HG02798 (cell line): ENCODE results near the gene HEY2.

Experiments
- ATAC-seq: cut with Tn5 transposase; IDR thresholded peaks from one replicate; pipeline ENCODE4 v1.9.1; 2021; ENCODE audit warnings: mild to moderate bottlenecking; ENCODE audit not compliant: unreplicated experiment, poor library complexity

The HEY2 gene

DNA sequence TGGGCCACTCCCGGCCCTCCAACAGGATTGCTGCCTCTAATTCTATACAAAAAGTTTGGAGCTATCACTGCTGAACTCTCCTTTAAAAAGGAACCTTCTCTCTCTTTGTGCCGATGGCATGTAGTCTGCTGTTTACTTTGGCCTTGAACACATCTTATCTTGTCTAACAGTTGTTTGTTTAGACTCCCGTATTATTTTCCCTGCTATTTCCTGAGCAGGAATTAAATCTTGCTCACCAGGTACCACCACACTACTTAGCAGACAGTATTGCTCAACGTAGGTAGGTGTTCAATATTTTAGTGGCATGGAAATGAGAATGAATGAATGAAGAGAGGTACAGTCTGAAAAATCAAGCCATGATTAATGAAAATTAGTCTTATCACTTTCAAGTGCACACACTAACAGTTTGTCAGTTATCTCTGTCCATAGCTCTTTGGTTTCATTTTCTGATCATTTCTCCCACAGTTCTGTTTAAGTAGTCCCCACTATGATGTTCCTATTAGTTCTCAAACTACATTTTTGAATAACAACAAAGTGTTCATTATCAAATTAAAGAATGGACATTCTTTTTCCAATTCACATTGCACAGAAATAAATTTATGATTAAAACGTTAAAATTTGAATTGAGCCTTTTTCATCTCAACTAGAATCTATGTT is 6.8 kb upstream of the HEY2 start:
- no peak for ATAC-seq

DNA sequence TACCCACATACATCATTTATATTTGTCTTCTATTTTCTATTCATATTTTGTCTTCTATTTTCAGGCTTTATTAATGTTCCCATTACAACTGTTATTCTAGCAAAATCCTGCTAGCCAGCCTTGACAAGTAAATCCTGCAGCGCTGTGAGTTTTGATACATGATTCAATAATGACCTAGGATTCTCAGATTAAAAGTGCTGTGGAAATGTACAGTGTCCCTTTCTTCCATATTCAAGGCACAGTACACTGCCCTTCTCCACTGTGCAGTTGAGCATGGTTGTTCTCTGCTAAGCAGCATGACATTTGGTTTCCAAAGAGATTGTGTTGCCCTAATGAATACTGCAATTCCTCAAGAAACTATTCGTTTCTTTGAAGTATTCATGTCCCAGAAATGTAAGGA is 5.8 kb upstream of the HEY2 start:
- no peak for ATAC-seq

DNA sequence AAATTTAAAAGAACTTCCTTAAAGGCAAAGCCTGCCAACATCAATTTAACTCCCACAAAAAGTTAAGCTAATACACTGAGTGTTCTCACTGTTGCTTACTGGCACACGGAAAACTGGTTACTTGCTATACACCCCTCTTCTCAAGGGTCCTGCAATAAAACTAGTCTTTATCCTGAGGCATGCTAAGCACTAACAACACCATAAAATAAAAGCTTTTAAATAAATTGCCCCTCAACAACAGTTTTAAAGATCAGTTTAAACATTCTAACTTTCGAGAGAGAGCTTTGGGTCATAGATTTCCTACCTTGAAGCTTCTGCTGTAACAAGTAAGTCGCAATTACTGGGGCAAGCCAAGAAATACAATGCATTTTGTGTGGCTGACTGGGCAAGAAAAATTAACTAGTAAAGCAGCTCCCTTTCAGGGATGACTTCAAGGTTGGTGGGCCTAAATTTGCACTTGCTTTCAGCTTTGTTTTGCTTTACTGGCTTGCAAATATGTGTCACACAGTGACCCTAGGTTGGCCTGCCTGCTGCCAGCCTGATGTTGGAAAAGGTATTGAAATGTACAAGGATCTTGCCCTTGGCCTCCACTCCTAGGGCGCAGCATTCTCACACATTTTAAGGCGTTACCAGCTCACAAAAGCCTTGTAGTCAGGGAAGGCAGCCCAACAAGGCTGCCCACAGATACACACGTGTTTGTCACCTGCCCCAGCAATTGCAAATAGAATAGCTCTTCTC is 4.0 kb upstream of the HEY2 start:
- no peak for ATAC-seq

DNA sequence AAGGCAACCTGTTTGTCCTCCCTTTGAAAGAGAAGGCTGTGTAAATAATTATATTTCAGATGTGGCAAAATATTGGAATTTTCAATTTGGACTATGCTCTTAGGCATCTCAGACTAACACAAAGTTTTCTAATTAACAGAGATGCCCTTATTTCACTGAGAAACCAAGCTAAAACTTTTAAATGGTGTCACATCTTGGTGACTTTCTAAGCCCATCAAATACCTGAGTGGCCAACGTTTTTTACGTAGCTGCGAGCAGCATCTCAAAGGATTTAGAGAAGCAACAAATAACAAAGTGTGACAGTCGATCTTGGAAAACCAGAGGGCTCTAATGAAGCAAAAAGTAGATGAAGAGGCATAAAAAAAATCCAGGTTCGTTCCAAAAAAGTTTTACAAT is 3.4 kb upstream of the HEY2 start:
- ATAC-seq = no peak

DNA sequence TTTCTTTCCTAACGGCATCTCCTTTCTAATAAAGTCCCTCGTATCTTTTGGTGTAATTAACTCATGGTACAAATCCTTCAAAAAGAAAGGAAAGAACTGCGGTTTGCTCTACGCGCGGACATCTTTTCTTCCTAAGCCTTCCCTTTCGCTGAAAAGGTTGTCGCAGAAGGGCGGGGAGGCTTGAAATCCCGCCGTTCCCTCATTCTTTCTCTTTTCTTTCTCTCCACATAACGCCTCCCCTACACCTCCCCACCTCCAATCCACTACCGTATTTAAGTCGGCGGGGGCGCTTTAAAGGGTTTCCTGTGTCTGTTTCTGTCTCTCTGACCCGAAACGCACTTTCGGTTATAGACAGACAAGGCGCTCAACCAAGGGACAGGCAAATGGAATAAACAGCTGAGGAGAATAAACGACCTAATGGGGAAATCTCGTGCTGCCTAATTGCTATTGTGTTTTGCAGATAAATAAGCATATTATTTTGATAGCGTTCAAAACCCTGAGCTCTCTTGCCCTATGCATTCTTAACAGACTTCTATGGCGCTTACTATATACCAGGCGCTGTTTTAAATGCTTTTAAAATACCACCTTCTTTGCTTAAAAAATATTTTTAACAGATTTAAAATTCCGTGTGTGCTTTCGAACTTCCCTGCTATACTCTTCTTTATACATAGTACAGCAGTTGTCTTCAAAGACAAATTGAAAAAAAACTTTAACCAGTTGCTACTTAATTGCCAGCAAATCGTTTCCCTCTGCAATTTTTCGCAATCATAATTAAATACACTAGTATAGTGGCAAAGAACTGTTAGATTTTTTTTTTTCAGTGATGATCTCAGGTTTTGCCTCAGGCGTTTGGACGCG is 2.5 kb upstream of the HEY2 start:
- peak; percentile 56 for ATAC-seq

DNA sequence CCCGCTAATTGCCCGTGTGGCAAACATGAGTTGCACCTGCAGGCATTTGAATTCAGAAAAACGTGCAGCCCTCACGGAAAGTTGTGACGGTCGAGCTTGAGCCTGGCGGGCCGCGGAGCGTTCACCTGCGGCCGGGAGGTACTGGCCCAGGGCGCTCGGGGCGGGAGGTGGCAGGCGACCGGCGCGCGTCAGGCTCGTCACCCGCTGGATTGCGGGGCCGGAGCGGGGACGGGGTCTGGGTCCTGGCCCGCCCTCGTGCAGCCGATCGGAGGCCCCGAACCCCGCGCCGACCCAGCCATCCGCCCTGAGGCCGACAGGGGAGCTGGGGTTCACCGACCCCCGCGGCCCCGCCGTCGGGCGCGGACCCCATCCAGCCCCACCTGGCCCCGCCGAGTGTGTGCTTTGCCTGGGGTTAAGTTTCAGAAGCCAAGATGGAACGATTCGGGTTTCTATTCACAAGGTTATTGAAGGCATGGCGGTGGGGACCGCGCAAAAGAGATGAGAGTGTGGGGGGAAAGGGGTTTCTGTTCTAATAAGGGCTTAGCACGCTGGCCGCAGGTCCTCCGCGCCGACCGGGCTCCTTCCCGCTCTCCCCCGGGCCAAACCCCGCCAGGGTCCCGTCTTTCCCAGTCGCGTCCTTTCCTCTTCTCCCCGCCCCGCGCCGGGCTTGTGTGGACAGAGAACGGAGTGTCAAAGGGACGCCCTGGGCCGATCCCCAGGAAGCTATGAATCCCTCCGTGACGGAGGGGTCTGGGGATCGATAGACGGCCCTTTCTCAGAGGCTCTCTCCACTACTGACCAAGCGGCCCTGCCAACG is 1.6 kb upstream of the HEY2 start:
- peak; percentile 9 for ATAC-seq

DNA sequence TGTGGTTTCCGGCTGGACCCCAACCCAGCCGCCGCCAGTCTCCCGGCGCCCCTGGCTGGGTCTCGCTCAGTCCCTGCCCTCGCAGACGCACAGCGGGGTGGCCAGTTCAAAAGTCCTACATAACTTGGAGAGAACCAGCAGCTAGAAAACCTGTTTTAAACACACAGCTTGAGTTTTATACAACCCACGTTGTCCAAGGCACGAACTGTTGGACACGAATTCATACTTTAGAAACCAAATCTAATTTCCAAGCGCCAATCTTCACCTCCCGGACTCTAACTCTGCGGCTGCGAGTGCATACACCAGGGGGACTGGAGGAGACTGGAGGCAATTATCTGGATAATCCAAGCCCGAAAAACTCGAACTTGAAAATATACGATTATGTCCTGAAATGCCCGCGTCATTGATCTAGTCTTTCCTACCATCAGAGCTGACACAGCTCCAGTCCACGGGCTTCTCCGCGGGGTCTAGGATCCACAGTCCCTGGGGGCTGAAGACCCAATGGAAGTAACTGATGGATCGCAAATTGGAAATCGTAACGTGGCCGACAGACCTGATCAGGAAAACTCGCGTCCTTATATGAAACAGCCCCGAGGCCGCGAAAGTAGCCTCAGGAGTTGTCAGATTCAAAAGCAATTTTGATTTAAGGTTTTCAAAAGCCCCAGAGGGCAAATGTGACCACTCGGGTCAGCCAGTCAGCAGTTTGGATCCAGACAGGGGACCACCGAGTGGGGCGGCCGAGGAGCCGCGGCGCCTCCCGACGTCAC is 843 bp upstream of the HEY2 start:
- no peak for ATAC-seq

DNA sequence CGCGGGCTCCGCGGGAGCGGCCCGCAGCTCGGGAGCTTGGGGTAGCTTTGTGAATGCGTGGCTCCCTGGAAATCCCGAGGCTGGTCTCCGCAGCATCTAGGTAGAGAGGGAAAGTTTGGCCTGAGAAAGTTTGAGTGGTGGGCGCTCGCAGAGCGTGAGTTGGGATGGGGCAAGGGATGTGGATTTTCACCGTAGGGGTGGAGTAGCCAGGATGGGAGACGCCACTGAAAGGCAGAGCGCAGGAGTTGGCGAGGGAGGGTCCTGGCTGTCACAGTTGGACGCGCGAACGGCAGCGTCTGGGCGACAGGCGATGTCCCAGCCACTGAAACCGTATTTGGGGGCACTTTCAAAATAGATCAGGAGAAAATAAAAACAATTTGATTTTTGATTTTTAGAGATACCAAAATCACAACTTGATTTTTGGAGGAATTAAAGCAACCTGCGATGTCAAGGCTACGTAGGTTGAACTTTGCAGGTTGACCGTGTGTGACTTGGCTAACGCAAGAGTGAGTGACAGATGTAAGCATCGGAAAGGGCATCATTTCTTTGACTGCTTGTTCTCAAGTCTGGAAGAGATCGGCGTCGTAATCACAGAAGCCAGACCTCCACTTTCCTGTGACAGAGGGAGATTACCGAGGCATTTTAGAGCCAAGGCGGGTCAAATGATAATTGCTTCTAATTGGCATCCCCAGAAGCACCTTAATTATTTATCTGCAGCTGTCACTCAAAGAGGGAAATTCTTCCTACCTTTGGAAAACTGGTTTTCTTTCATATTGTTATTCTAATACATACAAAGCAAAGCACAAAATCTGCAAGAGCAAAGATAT is 646 bp downstream of the HEY2 start:
- ATAC-seq = no peak

DNA sequence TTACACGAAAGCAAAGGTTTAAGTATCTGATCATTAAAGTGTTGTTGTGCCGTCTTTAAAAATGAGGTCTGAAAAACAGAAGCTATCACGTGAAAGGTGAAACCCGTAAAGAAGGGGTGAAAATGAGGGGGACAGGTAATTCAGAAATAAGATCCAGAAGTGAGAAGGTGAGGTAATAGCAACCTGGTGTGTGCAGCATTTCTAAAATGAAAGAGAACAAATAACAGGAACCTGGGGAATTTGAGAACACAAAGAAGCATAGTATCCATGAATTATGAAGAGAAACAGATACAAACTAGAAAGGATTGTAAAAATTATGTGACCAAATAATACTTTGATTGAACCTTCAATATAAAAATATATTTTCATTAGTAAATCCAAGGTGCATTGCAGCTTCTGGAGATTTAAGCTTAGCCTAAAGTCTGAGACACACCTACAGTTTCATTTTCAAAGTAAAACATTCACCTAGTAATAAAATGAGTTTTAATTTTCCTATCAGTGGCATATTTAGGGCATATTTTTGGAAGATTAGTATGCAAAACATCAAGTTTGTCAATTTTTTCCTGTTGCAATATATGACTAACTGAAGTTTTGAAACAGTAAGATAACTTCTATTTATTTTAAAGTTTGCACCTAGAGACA is 1.4 kb downstream of the HEY2 start:
- ATAC-seq = no peak

DNA sequence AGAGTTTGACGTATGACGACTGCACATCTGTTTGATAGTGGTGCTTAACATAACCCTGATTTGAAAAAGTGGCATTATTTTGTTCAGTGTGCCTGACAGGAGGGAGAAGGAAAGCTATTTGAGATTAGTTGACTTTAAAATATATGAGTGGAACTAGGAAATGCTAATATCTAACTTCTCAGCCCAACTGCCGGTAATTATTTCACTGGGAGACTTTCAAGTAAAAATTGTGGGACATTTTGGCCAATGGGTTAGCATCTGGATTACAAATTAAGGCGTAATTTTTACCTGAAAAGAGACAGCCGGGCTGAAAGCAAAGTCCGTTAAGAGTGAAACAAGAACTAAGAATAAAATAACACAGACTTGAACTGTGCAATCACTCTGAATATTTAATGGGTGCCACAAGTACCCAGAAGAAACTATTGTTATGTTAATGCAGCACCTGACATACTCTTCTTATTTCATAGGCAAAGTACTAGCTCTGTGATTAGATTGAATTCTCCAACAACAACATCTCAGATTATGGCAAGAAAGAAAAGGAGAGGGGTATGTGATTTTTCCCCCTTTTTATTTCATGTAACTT is 2.0 kb downstream of the HEY2 start:
- no peak for ATAC-seq

DNA sequence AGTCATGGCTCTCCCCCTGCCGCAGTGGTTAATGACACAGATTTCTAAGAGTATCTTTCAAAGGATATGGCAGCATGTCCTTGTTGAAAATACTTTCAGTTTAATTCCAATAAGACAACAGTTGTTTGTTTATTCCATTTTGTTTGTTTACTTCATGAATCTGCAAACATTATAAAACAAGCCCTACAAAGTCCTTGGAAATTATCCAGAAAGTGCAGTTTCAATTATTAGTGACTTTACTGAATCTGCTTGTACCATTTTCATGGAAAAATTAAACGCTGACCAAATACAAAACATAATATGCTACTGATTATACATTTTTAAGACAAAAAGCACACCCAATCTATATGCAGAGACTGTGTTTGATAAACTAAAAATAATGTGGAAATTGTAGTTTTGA is 3.3 kb downstream of the HEY2 start:
- ATAC-seq = no peak

DNA sequence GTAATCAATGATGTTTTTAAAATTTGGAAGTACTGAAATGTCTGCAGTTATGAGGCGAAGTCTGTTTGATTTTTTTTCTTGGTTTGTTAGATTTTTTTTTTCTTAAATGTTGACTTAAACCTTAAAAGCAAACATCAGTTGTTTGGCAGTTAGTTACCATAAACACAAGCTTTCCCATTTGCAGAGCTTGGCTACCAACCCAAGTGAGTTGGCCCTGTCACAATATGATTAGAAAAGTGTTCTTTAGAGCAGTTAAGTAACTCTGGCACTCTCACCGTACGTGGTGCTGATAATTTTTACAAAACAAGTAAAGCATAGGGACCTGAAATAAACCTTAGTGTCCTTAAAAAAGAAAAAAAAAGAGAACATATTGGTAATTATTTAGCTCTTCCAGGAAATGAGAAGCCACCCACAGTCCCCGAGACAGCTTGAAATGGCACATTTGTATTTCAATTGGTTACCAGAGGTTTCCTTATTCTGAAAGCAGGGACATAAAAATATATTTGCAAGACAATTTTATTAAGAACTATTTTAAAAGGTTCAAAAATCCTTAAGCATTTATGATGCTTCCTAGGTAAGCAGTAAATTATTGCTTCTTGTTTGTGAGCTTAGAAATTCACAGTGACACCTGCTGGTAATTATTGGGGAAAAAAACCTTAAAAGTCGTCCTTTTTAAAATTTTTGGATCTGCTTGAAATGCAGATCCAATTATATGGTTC is 3.9 kb downstream of the HEY2 start:
- no peak for ATAC-seq

DNA sequence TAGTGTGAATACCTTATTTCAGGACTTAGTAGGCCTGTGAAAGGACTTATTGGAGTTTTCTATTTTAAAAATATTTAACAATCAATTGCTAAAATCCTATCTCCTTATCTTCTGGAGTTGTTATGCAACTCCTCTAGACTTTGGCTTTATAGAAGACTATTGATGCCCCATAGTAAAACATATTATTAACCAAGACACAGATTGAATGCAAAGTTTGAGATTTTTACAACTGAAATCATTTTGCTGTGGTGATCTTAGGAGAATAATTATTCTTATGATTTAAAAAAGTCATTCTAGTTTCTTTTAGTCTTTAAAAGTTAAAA is 4.5 kb downstream of the HEY2 start:
- ATAC-seq = no peak

DNA sequence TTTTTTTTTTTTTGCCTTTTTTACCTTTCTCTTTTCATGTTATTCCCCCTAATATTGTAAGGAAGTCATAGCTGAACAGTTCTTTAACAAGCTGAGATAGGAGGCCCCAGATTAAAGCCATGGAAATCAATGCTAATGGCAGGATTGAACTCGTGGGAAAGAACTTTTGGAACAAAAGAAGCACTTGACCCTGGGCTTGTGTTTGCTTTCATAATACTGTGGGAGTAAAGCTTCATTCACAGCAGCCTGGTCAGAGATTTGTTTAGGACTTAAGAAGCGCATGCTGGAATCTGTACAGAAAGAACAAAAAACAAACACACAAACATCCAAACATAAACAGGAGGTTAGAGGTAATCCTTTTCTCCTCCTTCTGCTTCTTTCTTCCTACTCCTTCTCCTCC is 5.1 kb downstream of the HEY2 start:
- ATAC-seq = no peak

DNA sequence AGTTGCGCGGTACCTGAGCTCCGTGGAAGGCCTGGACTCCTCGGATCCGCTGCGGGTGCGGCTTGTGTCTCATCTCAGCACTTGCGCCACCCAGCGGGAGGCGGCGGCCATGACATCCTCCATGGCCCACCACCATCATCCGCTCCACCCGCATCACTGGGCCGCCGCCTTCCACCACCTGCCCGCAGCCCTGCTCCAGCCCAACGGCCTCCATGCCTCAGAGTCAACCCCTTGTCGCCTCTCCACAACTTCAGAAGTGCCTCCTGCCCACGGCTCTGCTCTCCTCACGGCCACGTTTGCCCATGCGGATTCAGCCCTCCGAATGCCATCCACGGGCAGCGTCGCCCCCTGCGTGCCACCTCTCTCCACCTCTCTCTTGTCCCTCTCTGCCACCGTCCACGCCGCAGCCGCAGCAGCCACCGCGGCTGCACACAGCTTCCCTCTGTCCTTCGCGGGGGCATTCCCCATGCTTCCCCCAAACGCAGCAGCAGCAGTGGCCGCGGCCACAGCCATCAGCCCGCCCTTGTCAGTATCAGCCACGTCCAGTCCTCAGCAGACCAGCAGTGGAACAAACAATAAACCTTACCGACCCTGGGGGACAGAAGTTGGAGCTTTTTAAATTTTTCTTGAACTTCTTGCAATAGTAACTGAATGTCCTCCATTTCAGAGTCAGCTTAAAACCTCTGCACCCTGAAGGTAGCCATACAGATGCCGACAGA is 9.9 kb downstream of the HEY2 start:
- no peak for ATAC-seq

DNA sequence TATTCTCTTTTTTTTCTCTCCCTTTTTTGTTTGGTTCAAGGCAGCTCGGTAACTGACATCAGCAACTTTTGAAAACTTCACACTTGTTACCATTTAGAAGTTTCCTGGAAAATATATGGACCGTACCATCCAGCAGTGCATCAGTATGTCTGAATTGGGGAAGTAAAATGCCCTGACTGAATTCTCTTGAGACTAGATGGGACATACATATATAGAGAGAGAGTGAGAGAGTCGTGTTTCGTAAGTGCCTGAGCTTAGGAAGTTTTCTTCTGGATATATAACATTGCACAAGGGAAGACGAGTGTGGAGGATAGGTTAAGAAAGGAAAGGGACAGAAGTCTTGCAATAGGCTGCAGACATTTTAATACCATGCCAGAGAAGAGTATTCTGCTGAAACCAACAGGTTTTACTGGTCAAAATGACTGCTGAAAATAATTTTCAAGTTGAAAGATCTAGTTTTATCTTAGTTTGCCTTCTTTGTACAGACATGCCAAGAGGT is 10.6 kb downstream of the HEY2 start:
- no peak for ATAC-seq
